ENCODE results near the gene CCDC142.
"Not testable (repeated sequence)": the region's sequence is repeated elsewhere in the genome, so short reads cannot be mapped to it uniquely, and the experiment has no call there.

GRCh38 chr2:74459503-74460118 lies 23.2 kb downstream of the CCDC142 start:
- TF ChIP-seq POLR2A, CTCF (IDR thresholded peaks at IDR 0.05): not testable (repeated sequence)
